ENCODE results near the gene ZDHHC14.

Gene ZDHHC14

DNA sequence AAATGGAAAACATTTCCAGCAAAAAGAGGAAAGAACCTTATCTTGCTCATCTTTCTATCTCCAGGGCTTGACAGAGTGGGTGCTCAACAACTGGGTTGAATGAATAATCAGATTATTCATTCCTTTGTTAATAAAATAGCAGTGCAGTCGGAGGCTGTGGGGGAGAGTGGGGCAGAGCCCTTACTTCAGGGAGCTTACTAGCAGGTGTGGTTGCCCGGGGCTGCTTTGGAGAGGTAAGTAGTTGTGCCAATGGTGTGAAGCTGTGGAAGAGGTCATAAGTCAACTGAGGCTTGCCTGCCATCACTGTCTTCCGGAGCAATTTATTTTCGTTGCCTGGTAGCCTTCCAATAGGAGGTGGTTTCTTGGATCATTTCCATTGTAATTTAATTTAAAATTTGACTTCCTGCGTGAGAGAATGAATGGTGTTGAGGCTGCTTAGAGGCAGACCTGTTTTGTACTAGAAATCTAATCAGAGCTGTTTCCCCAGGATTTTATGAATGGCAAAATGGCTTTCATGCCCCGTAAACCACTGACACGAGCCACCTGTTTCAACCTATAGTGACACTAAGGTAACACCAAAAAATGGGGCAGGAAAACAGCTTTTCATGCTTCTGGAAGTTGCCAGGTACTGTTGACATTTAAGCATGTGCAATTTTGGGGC is 51.4 kb downstream of the ZDHHC14 start:
- TF ChIP-seq, protein P1, sequence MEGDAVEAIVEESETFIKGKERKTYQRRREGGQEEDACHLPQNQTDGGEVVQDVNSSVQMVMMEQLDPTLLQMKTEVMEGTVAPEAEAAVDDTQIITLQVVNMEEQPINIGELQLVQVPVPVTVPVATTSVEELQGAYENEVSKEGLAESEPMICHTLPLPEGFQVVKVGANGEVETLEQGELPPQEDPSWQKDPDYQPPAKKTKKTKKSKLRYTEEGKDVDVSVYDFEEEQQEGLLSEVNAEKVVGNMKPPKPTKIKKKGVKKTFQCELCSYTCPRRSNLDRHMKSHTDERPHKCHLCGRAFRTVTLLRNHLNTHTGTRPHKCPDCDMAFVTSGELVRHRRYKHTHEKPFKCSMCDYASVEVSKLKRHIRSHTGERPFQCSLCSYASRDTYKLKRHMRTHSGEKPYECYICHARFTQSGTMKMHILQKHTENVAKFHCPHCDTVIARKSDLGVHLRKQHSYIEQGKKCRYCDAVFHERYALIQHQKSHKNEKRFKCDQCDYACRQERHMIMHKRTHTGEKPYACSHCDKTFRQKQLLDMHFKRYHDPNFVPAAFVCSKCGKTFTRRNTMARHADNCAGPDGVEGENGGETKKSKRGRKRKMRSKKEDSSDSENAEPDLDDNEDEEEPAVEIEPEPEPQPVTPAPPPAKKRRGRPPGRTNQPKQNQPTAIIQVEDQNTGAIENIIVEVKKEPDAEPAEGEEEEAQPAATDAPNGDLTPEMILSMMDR (IDR thresholded peaks at IDR 0.05; ENCODE audit: insufficient read depth, low read depth, low read length, missing control alignments) = no peak
- H3K4me3 ChIP-seq (ENCODE audit: low read depth, low read length) = no peak overlapping the region
- DNase-seq (ENCODE audit: low read depth) = no peak

DNA sequence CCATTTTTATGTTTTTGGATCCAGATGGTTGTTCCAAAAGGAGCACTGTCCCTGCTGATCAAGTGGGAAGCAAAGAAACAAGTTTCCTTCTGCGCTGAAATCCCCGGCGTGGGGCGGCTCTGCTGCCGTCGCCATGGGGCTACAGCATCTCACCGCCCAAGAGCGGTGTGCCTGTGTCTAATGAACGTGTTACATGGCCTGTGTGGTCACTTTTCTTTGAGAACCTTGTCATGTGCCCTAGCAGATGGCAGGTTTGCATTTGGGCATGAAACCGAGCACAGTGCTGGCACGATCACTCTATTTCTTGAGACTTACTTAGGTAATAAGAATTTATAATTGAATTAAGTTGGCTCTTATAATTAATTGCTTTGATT is 51.9 kb downstream of the ZDHHC14 start:
- no peak for DNase-seq (ENCODE audit: low read depth)
- H3K4me3 ChIP-seq (ENCODE audit: low read depth, low read length) = no peak overlapping the region
- TF ChIP-seq, protein P1 (IDR thresholded peaks at IDR 0.05; ENCODE audit: insufficient read depth, low read depth, low read length, missing control alignments) = no peak

DNA sequence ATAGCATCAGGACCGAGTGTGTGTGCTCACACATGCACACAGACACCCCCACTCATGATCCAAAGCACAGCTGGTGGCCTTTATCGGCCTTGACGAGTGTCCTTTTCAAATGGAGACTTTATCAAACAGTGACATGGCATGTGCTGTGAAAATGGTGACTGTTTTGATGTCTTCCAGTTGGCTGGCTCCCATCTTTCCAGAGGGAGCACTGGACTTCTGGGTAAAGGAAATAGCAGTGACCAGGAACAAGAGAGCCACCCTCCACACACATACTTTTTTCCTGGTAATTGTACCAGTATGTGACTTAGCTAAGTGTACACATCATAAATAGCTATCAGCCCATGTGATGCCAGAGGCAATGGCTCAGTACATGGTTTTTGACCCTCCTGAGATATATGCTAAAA is 52.7 kb downstream of the ZDHHC14 start:
- TF ChIP-seq, protein P1 (IDR thresholded peaks at IDR 0.05; ENCODE audit: insufficient read depth, low read depth, low read length, missing control alignments) = no peak
- H3K4me3 ChIP-seq (ENCODE audit: low read depth, low read length) = no peak overlapping the region
- no peak for DNase-seq (ENCODE audit: low read depth)

DNA sequence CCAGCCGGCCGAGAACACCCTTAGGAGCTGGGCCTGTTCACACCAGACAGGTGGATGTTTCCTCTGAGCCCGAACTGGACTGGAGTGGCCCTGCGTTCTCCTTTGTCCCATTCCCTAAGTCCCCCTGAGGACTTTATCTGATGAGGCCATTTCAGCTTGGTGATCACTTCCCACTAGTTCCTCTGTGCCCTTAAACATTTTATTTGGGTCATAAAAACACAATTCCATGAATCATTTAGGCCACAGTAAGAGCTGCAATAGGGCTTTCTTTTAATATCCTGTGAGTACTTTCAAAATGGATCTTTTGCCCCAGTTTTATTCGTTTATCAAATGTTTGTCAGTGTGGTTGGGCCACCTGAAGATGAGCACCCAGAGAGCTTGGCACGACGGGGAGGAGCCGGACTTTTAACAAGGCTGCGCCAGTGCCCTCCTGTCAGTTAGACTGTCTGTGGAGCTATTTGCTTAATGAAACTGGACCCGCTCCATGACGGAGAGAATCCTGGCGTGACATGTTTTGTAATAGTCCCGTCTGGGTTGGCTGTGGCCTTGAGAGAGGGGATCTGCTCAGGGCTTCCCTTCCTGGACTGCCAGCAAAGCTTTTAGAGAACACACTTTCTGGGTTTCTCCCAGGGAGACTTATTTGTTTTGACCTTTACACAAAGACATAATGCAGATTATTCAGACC is 53.5 kb downstream of the ZDHHC14 start:
- no peak for DNase-seq (ENCODE audit: low read depth)
- no peak overlapping the region for H3K4me3 ChIP-seq (ENCODE audit: low read depth, low read length)
- TF ChIP-seq, protein P1 (IDR thresholded peaks at IDR 0.05; ENCODE audit: insufficient read depth, low read depth, low read length, missing control alignments) = no peak

DNA sequence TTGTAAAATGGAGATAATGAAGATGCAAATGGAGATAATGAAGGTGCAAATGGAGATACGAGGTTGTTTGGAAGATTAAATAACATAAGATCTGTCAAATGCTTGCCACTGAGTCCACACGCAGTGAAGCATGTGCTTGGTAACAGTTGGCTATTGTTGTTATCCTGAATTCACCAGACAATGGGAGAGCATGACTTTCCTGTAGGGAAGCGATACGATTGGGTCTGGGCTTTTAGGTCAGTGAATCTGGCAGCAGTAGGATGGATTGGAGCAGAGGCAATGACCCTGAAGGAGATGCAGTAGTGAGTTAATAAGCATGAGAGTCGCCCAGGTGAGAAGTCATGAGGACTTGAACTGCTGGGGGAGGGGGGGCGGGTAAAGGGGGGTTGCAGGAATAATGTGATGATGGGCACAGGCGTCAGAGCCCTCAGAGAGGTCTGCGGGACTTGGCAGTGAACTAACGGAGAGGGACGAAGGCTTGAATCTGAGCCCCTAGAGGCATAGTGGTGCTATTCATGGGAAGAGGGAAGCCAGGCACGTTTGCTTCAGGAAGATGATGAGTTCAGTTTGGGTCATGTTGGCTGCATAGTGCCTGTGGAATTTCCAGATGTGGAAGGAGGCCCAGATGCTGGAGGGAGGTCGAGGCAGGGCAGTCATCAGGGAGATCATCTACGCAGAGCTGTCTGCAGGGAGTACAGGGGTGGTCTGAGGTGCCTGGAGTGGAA is 55.4 kb downstream of the ZDHHC14 start:
- TF ChIP-seq, protein P1 (IDR thresholded peaks at IDR 0.05; ENCODE audit: insufficient read depth, low read depth, low read length, missing control alignments) = no peak
- no peak for DNase-seq (ENCODE audit: low read depth)
- no peak overlapping the region for H3K4me3 ChIP-seq (ENCODE audit: low read depth, low read length)

DNA sequence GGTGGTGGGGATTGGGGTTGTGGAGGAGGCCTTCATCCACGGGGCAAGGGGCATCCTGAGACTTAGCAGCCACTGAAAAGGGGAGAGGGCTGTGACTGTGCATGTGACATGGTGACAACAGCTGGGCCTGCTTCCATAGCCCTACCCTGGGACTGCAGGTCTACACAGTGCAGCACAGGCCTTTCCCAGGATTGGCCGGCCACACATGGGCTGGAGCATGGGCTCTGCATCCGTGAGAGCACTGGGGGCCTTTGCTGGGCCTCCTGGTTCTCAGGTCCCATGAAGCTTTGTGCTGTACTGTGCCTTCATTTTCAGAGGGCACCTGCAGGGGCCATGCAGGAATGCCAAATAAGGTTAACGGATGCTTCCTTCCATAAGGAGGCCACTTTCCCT is 56.0 kb downstream of the ZDHHC14 start:
- no peak for DNase-seq (ENCODE audit: low read depth)
- TF ChIP-seq, protein P1 (IDR thresholded peaks at IDR 0.05; ENCODE audit: insufficient read depth, low read depth, low read length, missing control alignments) = no peak
- H3K4me3 ChIP-seq (ENCODE audit: low read depth, low read length) = no peak overlapping the region

Data from GM12865 (cell line).